Keratinocyte (primary cell): ENCODE data around the gene PSAPL1. TPM values are rescaled to one million over a fixed set of nuclear protein-coding genes. Genes with fewer than 3 reads are reported as not detected.

ENCODE experiments used
- DNase-seq: peaks from one replicate; pipeline ENCODE4 v3.0.0-alpha.2; 2011; ENCODE audit warnings: low read depth, missing footprints, low spot score
- FAIRE-seq: peaks from 2 replicates; lab custom pipeline; 2011; peaks lifted over from hg19 to GRCh38; lab: Jason Lieb, UNC
- H2AFZ ChIP-seq: 2 replicates; pipeline ENCODE4 v1.6.0; 2012; ENCODE audit warnings: low read length, control low read depth, inconsistent platforms; ENCODE audit not compliant: control insufficient read depth
- H3K27ac ChIP-seq: 2 replicates; pipeline ENCODE4 v1.5.1; 2011; ENCODE audit warnings: low read length; ENCODE audit not compliant: control insufficient read depth, insufficient read depth
- H3K27me3 ChIP-seq: 3 replicates; pipeline ENCODE4 v1.6.0; 2011; ENCODE audit warnings: low read length; ENCODE audit not compliant: control insufficient read depth, insufficient read depth; ENCODE audit errors: extremely low read depth
- H3K36me3 ChIP-seq, 2 experiments: 2 replicates in 1 of 2; 3 replicates in 1 of 2; pipeline ENCODE4 v1.5.1; 2011; ENCODE audit warnings: low read length in 2 of 2, mild to moderate bottlenecking in 1 of 2; ENCODE audit not compliant: control insufficient read depth in 2 of 2, insufficient read depth in 2 of 2; ENCODE audit errors: extremely low read depth in 1 of 2
- H3K4me1 ChIP-seq: 3 replicates; pipeline ENCODE4 v1.5.1; 2011; ENCODE audit warnings: low read length; ENCODE audit not compliant: control insufficient read depth, insufficient read depth; ENCODE audit errors: extremely low read depth
- H3K4me2 ChIP-seq: 3 replicates; pipeline ENCODE4 v1.6.0; 2011; ENCODE audit warnings: low read depth, low read length; ENCODE audit not compliant: control insufficient read depth, insufficient read depth; ENCODE audit errors: extremely low read depth
- H3K4me3 ChIP-seq, 3 experiments: fragments of 200-600 bp in 1 of 3; sonication (generic) in 1 of 3; 2 replicates in 2 of 3; 3 replicates in 1 of 3; pipeline ENCODE4 v1.5.1; 2011 to 2016; ENCODE audit warnings: low read length in 3 of 3, mild to moderate bottlenecking in 3 of 3, control low read depth in 2 of 3, inconsistent platforms in 1 of 3, low read depth in 1 of 3, mixed read lengths in 1 of 3, mixed run types in 1 of 3, moderate library complexity in 1 of 3; ENCODE audit not compliant: control insufficient read depth in 2 of 3, insufficient read depth in 2 of 3; ENCODE audit errors: extremely low read depth in 1 of 3
- H3K79me2 ChIP-seq: 2 replicates; pipeline ENCODE4 v1.6.0; 2012; ENCODE audit warnings: low read length; ENCODE audit not compliant: control insufficient read depth, insufficient read depth
- H3K9ac ChIP-seq: 3 replicates; pipeline ENCODE4 v1.6.0; 2011; ENCODE audit warnings: low read length; ENCODE audit not compliant: control insufficient read depth, insufficient read depth; ENCODE audit errors: extremely low read depth
- H3K9me1 ChIP-seq: 3 replicates; pipeline ENCODE4 v1.6.0; 2011; ENCODE audit warnings: low read length; ENCODE audit not compliant: control insufficient read depth, insufficient read depth; ENCODE audit errors: extremely low read depth
- H3K9me3 ChIP-seq: 2 replicates; pipeline ENCODE4 v1.5.1; 2012; ENCODE audit warnings: low read depth, low read length; ENCODE audit not compliant: control insufficient read depth
- H4K20me1 ChIP-seq: 3 replicates; pipeline ENCODE4 v1.6.0; 2011; ENCODE audit warnings: low read length; ENCODE audit not compliant: control insufficient read depth, insufficient read depth; ENCODE audit errors: extremely low read depth
- EZH2 ChIP-seq: IDR thresholded peaks from one replicate; pipeline ENCODE4 v1.6.1; 2012; ENCODE audit warnings: inconsistent platforms, mild to moderate bottlenecking, low read length, moderate library complexity
- dilution Hi-C: fragments of 300-500 bp; cut with MboI; formaldehyde crosslinking; loops from one replicate; pipeline ENCODE4 v1.7.0; 2020; ENCODE audit warnings: low sequenced_read_pairs; ENCODE audit not compliant: extremely low pct_ligation_motif_present
- polyA plus RNA-seq, 5 experiments: library from polyadenylated mRNA; depleted of rRNA in 3 of 5; stranded (reverse) in 3 of 5; stranded (forward) in 1 of 5; unstranded in 1 of 5; fragments of >200 nt; gene quantifications; 1 replicate in 1 of 5; 2 replicates in 3 of 5; 3 replicates in 1 of 5; pipeline versions ENCODE4 v1.2.1 to v1.2.3, GENCODE V29; 2011 to 2012; ENCODE audit warnings: missing spikeins in 2 of 5, low read depth in 1 of 5, low replicate concordance in 1 of 5
- TF ChIP-seq, protein P1 (sequence below), 3 experiments: IDR thresholded peaks in 1 of 3; conservative IDR thresholded peaks in 1 of 3; optimal IDR thresholded peaks in 1 of 3; 2 replicates in 2 of 3; 3 replicates in 1 of 3; pipeline versions ENCODE3 to v1.5.1; 2011; ENCODE audit warnings: low read length in 3 of 3, mild to moderate bottlenecking in 3 of 3, moderate library complexity in 2 of 3, control low read depth in 1 of 3, inconsistent platforms in 1 of 3; ENCODE audit not compliant: insufficient read depth in 2 of 3; ENCODE audit errors: extremely low read depth in 1 of 3

The PSAPL1 gene
- polyA plus RNA-seq, 1 donor (not counting 4 experiments of a cell fraction or from before 2014, with no cell fraction given): 0.03 TPM

DNA sequence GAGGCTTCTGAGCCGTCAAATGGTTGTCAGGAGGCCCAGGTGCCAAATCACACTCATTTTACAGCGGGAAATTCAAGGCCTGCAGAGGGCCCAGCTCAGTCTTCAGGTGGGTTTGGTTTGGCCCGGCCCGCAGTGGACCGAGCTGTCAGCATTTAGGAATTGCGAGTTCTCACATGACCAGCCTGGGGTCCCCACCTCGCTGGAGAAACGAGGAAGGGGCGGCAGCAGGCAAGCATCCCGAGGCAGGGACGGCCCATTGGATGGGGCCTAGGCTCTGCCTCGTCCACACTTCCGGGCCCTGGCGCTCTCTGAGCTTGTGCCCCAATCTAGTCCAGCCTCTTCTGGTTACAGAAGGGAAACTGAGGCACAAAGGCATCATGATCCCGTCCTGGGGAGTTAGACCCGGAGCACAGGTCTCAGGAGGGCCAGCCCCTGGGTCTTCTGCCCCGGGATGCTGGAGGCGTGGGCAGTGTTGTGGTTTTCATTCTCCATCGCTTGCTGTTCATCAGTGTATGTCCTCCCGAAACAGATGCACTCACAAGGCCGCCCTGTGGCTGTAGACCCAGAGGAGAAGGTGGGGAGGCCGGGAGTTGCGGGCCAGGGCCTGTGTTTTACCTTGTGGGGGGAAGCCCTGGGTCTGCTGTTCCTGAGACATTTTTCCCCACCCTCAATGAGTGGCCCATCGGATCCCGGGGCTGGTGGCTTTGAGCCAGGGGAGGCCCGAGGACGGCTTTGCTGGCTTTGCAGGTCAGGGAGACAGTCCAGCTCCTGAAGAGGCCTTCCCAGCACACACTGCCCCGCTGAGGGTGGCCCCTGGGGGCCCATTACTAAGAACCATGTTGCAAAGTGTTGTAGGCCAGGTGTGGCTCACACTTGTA lies 8.9 kb downstream of the PSAPL1 start:
- Histone ChIP-seq H3K9me3 (no peaks in the 10 kb centered on the region), H3K4me2 (no peak overlapping the region), H3K4me3 (no peak overlapping the region), H3K4me1 (peaks cover 9% of the 10 kb centered on the region), H4K20me1 (no peaks in the 10 kb centered on the region), H3K36me3 (no peaks in the 10 kb centered on the region), H3K9ac (no peak overlapping the region), H3K79me2 (no peaks in the 10 kb centered on the region), H2AFZ (no peak overlapping the region), H3K27ac (no peak overlapping the region), H3K27me3 (no peaks in the 10 kb centered on the region), H3K9me1 (no peaks in the 10 kb centered on the region)
- DNase-seq (no peak), FAIRE-seq (no peak)
- dilution Hi-C loops: no loop called here
- TF ChIP-seq, protein P1, sequence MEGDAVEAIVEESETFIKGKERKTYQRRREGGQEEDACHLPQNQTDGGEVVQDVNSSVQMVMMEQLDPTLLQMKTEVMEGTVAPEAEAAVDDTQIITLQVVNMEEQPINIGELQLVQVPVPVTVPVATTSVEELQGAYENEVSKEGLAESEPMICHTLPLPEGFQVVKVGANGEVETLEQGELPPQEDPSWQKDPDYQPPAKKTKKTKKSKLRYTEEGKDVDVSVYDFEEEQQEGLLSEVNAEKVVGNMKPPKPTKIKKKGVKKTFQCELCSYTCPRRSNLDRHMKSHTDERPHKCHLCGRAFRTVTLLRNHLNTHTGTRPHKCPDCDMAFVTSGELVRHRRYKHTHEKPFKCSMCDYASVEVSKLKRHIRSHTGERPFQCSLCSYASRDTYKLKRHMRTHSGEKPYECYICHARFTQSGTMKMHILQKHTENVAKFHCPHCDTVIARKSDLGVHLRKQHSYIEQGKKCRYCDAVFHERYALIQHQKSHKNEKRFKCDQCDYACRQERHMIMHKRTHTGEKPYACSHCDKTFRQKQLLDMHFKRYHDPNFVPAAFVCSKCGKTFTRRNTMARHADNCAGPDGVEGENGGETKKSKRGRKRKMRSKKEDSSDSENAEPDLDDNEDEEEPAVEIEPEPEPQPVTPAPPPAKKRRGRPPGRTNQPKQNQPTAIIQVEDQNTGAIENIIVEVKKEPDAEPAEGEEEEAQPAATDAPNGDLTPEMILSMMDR (optimal IDR thresholded peaks at IDR 0.05 in 1 of 3, IDR thresholded peaks at IDR 0.05 in 1 of 3, conservative IDR thresholded peaks at IDR 0.05 in 1 of 3; ENCODE audit: extremely low read depth in 1 of 3, insufficient read depth in 2 of 3, low read length in 3 of 3): no peak
- TF ChIP-seq EZH2: no peak

DNA sequence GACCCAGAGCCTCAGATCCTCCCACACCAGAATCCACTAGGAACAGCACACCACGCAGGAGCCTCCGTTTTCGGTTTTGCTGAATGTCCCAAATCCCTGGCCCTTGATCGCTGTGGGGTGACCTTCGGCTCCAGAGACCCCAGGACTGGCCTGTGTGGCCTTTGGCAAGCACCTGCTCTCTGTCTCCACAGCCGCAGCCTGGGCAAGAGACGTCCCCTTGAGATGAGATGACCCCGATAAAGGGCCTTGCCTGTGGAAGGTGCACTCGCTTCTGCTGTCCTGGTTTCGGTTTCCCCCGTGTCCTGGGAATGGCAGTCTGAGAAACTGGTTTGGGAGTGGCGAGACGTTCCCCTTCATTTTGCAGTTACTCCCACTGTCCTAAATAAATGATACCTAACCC lies 9.6 kb downstream of the PSAPL1 start:
- no peak for DNase-seq
- Histone ChIP-seq H3K9me1 (no peaks in the 10 kb centered on the region), H3K9ac (no peak overlapping the region), H3K4me1 (peaks cover 3% of the 10 kb centered on the region), H2AFZ (no peak overlapping the region), H3K36me3 (no peaks in the 10 kb centered on the region), H4K20me1 (no peaks in the 10 kb centered on the region), H3K4me3 (no peak overlapping the region), H3K4me2 (no peak overlapping the region), H3K27me3 (no peaks in the 10 kb centered on the region), H3K27ac (no peak overlapping the region), H3K9me3 (no peaks in the 10 kb centered on the region), H3K79me2 (no peaks in the 10 kb centered on the region)
- FAIRE-seq: no peak
- TF ChIP-seq, protein P1 (optimal IDR thresholded peaks at IDR 0.05 in 1 of 3, IDR thresholded peaks at IDR 0.05 in 1 of 3, conservative IDR thresholded peaks at IDR 0.05 in 1 of 3; ENCODE audit: extremely low read depth in 1 of 3, insufficient read depth in 2 of 3, low read length in 3 of 3): no peak
- TF ChIP-seq EZH2: no peak
- dilution Hi-C loops: no loop called here
